Measurements from ENCODE around the gene LINC00632.

- TF ChIP-seq SIN3A (IDR thresholded peaks at IDR 0.05; ENCODE audit: borderline replicate concordance, low read depth, low read length) (no peak), CTCF (IDR thresholded peaks at IDR 0.05) (peak; percentile 53), POLR2AphosphoS5 (IDR thresholded peaks at IDR 0.05; ENCODE audit: low read depth, low read length) (no peak), RCOR1 (IDR thresholded peaks at IDR 0.05; ENCODE audit: low read length) (no peak), REST (IDR thresholded peaks at IDR 0.05; ENCODE audit: low read depth, low read length) (no peak), ELF1 (IDR thresholded peaks at IDR 0.05) (no peak), ZBTB33 (IDR thresholded peaks at IDR 0.05; ENCODE audit: borderline replicate concordance, low read depth) (no peak), NRF1 (IDR thresholded peaks at IDR 0.05; ENCODE audit: low read depth, low read length) (no peak), SMC3 (IDR thresholded peaks at IDR 0.05; ENCODE audit: low read depth, low read length) (peak; percentile 32; the same call in 1 of the 2 replicates), MAX (IDR thresholded peaks at IDR 0.05; ENCODE audit: low read depth) (no peak), FOXM1 (IDR thresholded peaks at IDR 0.05; ENCODE audit: low read depth) (no peak)
Observed at GRCh38 chrX:140701480-140701879, 8.1 kb upstream of the LINC00632 start.
